ACHN (cell line): Measurements from ENCODE around the gene NUP107.
A peak's percentile ranks its signal among the peaks of the same experiment; 100 is the strongest.

Experiments
- DNase-seq: peaks from one replicate; pipeline ENCODE4 v3.0.0-alpha.2; 2015
- in situ Hi-C: cut with HindIII; loops from 2 replicates; pipeline ENCODE4 v1.10.0; 2017; ENCODE audit warnings: low sequenced_read_pairs, low pct_ligation_motif_present, low pct_unique_long_range_greater_than_20kb

NUP107 gene

GRCh38 chr12:68766646-68767045, 79.9 kb downstream of the NUP107 start:
- in situ Hi-C loops = no loop called here
- no peak for DNase-seq

- DNase-seq = no peak
- in situ Hi-C loops = no loop called here
Measured at GRCh38 chr12:68767191-68767590, 80.4 kb downstream of the NUP107 start.

- DNase-seq = no peak
- in situ Hi-C loops = no loop called here
Measured at GRCh38 chr12:68768431-68768939, 81.7 kb downstream of the NUP107 start.

GRCh38 chr12:68769941-68770340, 83.2 kb downstream of the NUP107 start:
- in situ Hi-C loops = no loop called here
- no peak for DNase-seq

GRCh38 chr12:68771223-68771925, 84.6 kb downstream of the NUP107 start:
- in situ Hi-C loops = no loop called here
- no peak for DNase-seq

- no peak for DNase-seq
- in situ Hi-C loops = no loop called here
Measured at GRCh38 chr12:68772714-68773113, 85.9 kb downstream of the NUP107 start.

GRCh38 chr12:68773582-68773981, 86.8 kb downstream of the NUP107 start:
- no peak for DNase-seq
- in situ Hi-C loops = no loop called here

- DNase-seq = no peak
- in situ Hi-C loops = no loop called here
Measured at GRCh38 chr12:68775121-68775630, 88.4 kb downstream of the NUP107 start.

GRCh38 chr12:68776976-68777610, 90.3 kb downstream of the NUP107 start:
- no peak for DNase-seq
- in situ Hi-C loops = no loop called here

GRCh38 chr12:68779280-68779679, 92.5 kb downstream of the NUP107 start:
- DNase-seq = no peak
- in situ Hi-C loops = no loop called here

- DNase-seq = no peak
- in situ Hi-C loops = no loop called here
Measured at GRCh38 chr12:68780731-68781130, 94.0 kb downstream of the NUP107 start.

GRCh38 chr12:68781728-68782127, 95.0 kb downstream of the NUP107 start:
- DNase-seq = no peak
- in situ Hi-C loops = no loop called here

- DNase-seq = no peak
- in situ Hi-C loops = no loop called here
Measured at GRCh38 chr12:68784015-68784414, 97.2 kb downstream of the NUP107 start.

- in situ Hi-C loops = no loop called here
- DNase-seq = no peak
Measured at GRCh38 chr12:68785358-68785757, 98.6 kb downstream of the NUP107 start.

- in situ Hi-C loops = no loop called here
- DNase-seq = no peak
Measured at GRCh38 chr12:68785823-68786222, 99.0 kb downstream of the NUP107 start.

- peak; percentile 51 for DNase-seq
- in situ Hi-C loops = no loop called here
Measured at GRCh38 chr12:68786929-68787328, 100.2 kb downstream of the NUP107 start.

GRCh38 chr12:68788554-68789143, 101.9 kb downstream of the NUP107 start:
- no peak for DNase-seq
- in situ Hi-C loops = no loop called here

- in situ Hi-C loops = no loop called here
- DNase-seq = no peak
Measured at GRCh38 chr12:68789144-68789878, 102.5 kb downstream of the NUP107 start.
